ENCODE results near the gene ARHGAP24.

- TF ChIP-seq POLR2A (IDR thresholded peaks at IDR 0.05) (no peak), CTCF (IDR thresholded peaks at IDR 0.05) (no peak)
These were observed 47.3 kb downstream of the ARHGAP24 start for GRCh38 chr4:85522277-85522676.

All from ovary (tissue), 3 donors.